CD4-positive, alpha-beta T cell treated with Interferon gamma for 1 hour (primary cell): ENCODE measurements around the gene MDGA2.
"Not testable (repeated sequence)": the region's sequence is repeated elsewhere in the genome, so short reads cannot be mapped to it uniquely, and the experiment has no call there.

Experiments
- DNase-seq: peaks from one replicate; pipeline ENCODE4 v3.0.0-alpha.2; 2020

The MDGA2 gene

DNA sequence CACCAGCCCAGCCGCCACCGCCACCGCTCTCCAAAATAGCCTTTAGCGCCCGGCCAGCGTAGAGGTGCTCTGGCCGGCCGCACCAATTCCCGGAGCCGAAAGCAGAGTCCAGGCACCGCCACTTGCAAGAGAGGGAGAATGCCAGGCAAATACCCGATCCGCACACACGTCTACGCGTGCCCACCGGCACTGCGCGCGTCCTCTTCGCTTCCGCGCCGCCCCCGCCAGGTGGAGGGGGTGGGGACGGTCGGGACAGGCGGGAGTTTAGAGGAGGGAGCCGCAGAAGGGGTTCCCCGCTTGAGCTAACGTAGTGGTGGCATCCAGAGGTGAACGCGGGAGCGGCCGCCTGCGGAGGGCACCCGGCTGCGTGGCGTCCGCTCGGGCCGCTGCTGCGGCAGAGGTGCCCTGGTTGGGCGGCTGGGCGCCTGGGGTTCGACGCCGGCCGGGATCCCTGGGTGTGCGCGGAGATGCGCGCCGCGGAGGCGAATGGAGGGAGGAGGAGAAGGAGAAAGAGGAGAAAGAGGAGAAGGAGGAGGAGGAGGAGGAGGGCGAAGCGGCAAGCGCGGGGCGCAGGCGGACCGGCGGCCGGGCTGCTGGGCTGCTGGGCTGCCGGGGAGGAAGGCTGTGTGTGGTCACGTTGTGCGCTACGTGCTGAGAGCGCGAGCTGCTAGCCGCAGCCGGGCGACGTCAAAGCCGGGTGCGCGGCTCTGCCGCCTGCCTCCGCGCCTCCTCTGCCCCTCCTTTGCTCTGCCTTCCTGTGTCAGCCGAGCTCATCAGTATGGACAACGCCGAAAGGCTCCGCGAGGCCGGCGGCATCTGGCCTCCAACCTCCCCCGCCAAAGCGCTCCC, at the start of gene MDGA2:
TSS of gene MDGA2 (minus strand) at position 140 of the 849 bp plus-strand sequence.
- DNase-seq = no peak

- no peak for DNase-seq
These were observed 47.7 kb upstream of the MDGA2 start for GRCh38 chr14:47722929-47723693.

GRCh38 chr14:47720281-47720680, 44.9 kb upstream of the MDGA2 start:
- DNase-seq = no peak

GRCh38 chr14:47715330-47715729, 39.9 kb upstream of the MDGA2 start:
- no peak for DNase-seq

GRCh38 chr14:47710581-47710980, 35.2 kb upstream of the MDGA2 start:
- no peak for DNase-seq

GRCh38 chr14:47705683-47706082, 30.3 kb upstream of the MDGA2 start:
- no peak for DNase-seq

- DNase-seq = no peak
These were observed 16.4 kb upstream of the MDGA2 start for GRCh38 chr14:47691829-47692228.

DNA sequence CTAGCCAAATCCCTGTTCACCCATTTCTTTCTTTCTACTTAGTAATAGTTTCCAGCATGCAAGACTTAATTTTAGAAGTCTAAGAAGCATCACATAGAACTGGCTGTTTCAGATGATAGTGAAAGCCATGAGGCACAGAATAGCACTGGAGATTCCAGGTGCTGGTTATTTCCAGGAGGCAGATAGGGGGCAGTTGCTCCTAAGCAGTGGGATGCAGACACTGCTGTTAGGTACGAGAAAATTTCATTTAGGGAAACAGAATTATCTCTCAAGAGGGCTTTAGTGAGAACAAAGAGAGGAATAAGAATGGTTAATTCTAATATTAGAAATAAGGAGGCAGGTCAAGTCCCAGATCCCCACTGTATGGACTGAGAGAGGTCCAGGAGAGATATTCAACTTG, 3.6 kb upstream of the MDGA2 start:
- DNase-seq = no peak

- no peak for DNase-seq
These were observed 2.8 kb upstream of the MDGA2 start for GRCh38 chr14:47678157-47678556.

GRCh38 chr14:47676315-47676617, 861 bp upstream of the MDGA2 start:
- no peak for DNase-seq

- DNase-seq = no peak
These were observed 601 bp downstream of the MDGA2 start for GRCh38 chr14:47674543-47675465.

- no peak for DNase-seq
These were observed 1.3 kb downstream of the MDGA2 start for GRCh38 chr14:47674148-47674542.

DNA sequence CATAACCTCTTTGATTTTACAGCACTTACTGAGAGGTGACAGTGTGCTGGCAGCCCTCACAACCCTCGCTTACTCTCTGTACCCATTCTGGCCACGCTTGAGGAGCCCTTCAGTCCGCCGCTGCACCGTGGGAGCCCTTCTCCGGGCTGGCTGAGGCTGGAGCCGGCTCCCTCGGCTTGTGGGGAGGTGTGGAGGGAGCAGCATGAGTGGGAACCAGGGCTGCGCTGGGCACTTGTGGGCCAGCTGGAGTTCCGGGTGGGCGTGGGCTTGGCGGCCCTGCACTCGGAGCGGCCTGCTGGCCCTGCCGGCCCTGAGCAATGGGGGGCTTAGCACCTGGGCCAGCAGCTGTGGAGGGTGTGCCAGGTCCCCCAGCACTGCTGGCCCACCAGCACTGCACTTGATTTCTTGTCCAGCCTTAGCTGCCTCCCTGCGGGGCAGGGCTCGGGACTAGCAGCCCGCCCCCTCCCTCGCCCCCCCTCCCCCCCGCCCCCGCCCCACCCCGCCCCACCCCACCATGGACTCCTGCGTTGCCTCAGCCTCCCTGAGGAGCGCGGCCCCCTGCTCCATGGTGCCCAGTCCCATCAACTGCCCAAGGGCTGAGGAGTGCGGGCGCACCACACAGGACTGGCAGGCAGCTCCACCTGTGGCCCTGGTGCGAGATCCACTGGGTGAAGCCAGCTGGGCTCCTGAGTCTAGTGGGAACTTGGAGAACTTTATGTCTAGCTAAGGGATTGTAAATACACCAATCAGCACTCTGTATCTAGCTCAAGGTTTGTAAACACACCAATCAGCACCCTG, 9.9 kb downstream of the MDGA2 start:
- DNase-seq = no peak

GRCh38 chr14:47662466-47662865, 12.9 kb downstream of the MDGA2 start:
- no peak for DNase-seq

GRCh38 chr14:47660158-47660557, 15.2 kb downstream of the MDGA2 start:
- DNase-seq = no peak

- DNase-seq = no peak
These were observed 17.4 kb downstream of the MDGA2 start for GRCh38 chr14:47658041-47658440.

DNA sequence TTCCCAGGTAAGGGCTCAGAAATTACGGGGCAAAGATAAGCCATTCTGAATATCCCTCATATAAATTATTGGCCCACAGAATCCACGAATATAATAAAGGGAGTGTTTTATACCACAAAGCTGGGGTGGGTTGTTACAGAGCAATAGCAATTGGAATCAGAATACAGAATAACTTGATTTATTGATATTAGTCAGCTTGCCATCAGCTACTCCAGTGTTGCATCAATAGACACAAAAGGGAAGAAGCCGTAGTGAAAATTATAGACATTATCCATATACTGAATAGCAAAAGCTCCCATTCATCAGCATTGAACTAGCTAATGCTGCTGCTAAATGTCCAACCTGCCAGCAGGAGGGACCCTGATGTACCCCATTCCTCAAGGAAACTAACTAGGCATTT, 18.3 kb downstream of the MDGA2 start:
- no peak for DNase-seq

DNA sequence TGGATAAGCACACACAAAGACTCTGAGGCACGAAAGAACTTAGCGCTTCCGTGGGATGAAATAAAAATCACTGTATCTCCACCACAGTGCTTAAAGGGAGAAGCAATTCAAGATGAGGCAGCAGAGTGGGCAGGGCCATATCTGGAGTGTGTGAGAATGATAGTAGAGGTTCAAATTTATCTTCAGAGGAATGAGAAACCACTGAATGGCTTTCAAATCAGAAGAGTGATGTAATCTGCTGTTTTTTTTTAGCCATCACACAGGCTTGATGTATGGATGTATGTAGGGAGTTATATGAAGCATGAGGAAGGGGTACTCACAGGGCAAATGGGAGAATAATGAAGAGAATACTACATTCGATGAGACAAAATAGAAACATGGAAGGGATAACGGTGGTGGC, 24.1 kb downstream of the MDGA2 start:
- no peak for DNase-seq

DNA sequence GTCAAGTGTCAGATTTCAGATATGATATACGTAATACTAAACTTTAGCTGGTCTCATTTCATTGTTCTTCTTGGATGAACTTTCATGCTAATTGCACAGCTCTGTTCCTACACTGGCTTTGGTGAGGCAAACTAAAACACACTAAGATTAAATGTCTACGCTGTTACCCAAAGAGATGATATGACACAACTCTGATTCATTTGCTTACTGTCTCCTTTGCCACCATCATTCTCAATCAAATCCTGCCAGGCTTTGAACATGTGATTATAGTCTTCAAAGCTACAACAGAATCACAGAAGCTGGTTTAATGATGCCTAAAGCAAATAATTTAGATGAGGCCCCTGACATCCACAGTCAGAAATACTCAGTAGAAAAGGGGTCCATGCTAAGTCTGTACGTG, 37.7 kb downstream of the MDGA2 start:
- DNase-seq = no peak

DNA sequence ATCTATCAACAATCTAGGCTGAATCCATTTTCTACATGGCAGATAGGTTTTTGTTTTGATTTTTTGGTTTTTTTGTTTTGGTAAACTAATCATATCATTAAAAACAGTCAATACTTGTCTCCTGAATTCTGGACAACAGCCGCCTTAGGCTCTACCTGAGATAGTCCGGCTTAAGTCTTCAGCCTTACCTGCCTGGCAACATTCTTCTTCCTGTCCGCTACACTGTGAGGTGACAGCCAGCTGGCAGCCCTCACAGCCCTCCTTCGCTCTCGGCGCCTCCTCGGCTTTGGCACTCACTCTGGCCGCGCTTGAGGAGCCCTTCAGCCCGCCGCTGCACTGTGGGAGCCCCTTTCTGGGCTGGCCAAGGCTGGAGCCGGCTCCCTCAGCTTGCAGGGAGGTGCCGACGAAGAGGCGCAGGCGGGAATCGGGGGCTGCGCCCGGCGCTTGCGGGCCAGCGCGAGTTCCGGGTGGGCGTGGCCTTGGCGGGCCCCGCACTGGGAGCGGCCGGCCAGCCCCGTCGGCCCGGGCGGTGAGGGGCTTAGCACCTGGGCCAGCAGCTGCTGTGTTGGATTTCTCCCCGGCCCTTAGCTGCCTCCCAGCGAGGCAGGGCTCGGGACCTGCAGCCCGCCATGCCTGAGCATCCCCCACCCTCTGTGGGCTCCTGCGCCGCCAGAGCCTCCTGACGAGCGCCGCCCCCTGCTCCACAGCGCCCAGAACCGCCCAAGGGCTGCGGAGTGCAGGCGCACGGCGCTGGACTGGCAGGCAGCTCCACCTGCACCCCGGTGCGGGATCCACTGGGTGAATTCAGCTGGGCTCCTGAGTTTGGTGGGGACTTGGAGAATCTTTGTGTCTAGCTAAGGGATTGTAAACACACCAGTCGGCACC, 49.0 kb downstream of the MDGA2 start:
- DNase-seq = no peak

DNA sequence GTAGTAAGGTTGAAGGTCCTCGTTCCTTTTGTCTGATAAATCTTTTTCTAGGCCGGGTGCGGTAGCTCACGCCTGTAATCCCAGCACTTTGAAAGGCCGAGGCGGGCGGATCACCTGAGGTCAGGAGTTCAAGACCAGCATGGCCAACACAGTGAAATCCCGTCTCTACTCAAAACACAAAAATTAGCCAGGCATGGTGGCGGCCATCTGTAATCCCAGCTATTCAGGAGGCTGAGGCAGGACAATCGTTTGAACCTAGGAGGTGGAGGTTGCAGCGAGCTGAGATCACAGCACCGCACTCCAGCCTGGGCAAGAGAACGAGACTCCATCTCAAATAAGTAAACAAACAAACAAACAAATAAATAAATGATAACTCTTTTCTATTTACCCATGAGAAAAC, 51.3 kb downstream of the MDGA2 start:
- not testable (repeated sequence) for DNase-seq
